Fibroblast of lung (primary cell): ENCODE measurements around the gene STAC2.

Experiments used
- CTCF ChIP-seq, 2 donors: IDR thresholded peaks in 1 of 2; conservative IDR thresholded peaks in 1 of 2; 1 replicate in 1 of 2; 2 replicates in 1 of 2; pipeline ENCODE4 v1.5.1; 2011 to 2012; ENCODE audit warnings: low read length in 2 of 2, control low read depth in 1 of 2, inconsistent platforms in 1 of 2, low read depth in 1 of 2, mild to moderate bottlenecking in 1 of 2
- EZH2 ChIP-seq: IDR thresholded peaks from 2 replicates; pipeline ENCODE4 v1.5.1; 2012; ENCODE audit warnings: low read length, control low read depth, mild to moderate bottlenecking; ENCODE audit errors: missing control alignments

DNA sequence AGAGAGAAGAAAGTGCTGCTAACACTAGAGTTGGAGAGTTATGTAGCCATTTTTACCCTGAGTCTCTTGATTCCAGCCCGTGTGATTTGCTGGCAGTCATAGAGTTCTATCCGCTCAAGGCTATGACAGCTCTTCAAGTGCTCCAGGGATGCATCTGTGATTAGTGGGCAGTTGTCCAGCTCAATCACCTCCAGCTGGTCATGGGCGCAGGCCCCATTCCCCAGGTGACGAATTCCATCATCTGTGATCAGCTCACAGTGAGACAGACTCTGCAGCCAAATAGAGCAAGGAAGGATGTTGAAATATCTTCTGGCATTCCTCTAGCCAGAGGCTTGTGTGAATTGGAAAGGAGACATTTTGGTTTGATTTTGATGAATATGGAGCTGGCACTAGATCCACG, 38.4 kb upstream of the STAC2 start:
- no peak for TF ChIP-seq EZH2
- no peak for TF ChIP-seq CTCF (conservative IDR thresholded peaks at IDR 0.05 in 1 of 2, IDR thresholded peaks at IDR 0.05 in 1 of 2; ENCODE audit: low read depth in 1 of 2, low read length in 2 of 2)
